Activated effector memory CD4-positive, alpha-beta T cell treated with anti-CD3 and anti-CD28 coated beads, Interleukin-2, amount 50 U/mL, for 16 hours (primary cell): ENCODE data around the gene COL28A1.

ENCODE experiments used
- DNase-seq: peaks from one replicate; pipeline ENCODE4 v3.0.0-alpha.2; 2020

Gene COL28A1

GRCh38 chr7:7557252-7557651, 21.6 kb upstream of the COL28A1 start:
- no peak for DNase-seq

- DNase-seq, result no peak
These were observed 21.2 kb upstream of the COL28A1 start for GRCh38 chr7:7556852-7557251.

GRCh38 chr7:7554649-7555575, 19.2 kb upstream of the COL28A1 start:
- no peak for DNase-seq

GRCh38 chr7:7554021-7554432, 18.4 kb upstream of the COL28A1 start:
- no peak for DNase-seq

- no peak for DNase-seq
These were observed 17.7 kb upstream of the COL28A1 start for GRCh38 chr7:7553386-7553785.

- DNase-seq, result no peak
These were observed 16.5 kb upstream of the COL28A1 start for GRCh38 chr7:7552199-7552598.

- DNase-seq, result no peak
These were observed 15.0 kb upstream of the COL28A1 start for GRCh38 chr7:7550663-7551062.

GRCh38 chr7:7548407-7548806, 12.7 kb upstream of the COL28A1 start:
- DNase-seq, result no peak

GRCh38 chr7:7542251-7542835, 6.7 kb upstream of the COL28A1 start:
- no peak for DNase-seq

- no peak for DNase-seq
These were observed 4.0 kb upstream of the COL28A1 start for GRCh38 chr7:7539711-7540110.

- DNase-seq, result no peak
These were observed 3.5 kb upstream of the COL28A1 start for GRCh38 chr7:7539152-7539551.

- DNase-seq, result no peak
These were observed 2.0 kb upstream of the COL28A1 start for GRCh38 chr7:7537711-7538110.

- no peak for DNase-seq
These were observed 835 bp upstream of the COL28A1 start for GRCh38 chr7:7536396-7537019.

GRCh38 chr7:7533831-7534430, 1.7 kb downstream of the COL28A1 start:
- no peak for DNase-seq

GRCh38 chr7:7529328-7529727, 6.3 kb downstream of the COL28A1 start:
- DNase-seq, result no peak

- DNase-seq, result no peak
These were observed 8.6 kb downstream of the COL28A1 start for GRCh38 chr7:7527047-7527446.

GRCh38 chr7:7526006-7526405, 9.7 kb downstream of the COL28A1 start:
- no peak for DNase-seq

- no peak for DNase-seq
These were observed 11.6 kb downstream of the COL28A1 start for GRCh38 chr7:7524121-7524520.

- DNase-seq, result no peak
These were observed 13.3 kb downstream of the COL28A1 start for GRCh38 chr7:7522421-7522820.

- DNase-seq, result no peak
These were observed 14.4 kb downstream of the COL28A1 start for GRCh38 chr7:7521259-7521658.

GRCh38 chr7:7519528-7519927, 16.1 kb downstream of the COL28A1 start:
- no peak for DNase-seq

- no peak for DNase-seq
These were observed 16.6 kb downstream of the COL28A1 start for GRCh38 chr7:7519056-7519455.

- DNase-seq, result no peak
These were observed 17.9 kb downstream of the COL28A1 start for GRCh38 chr7:7517754-7518153.

- no peak for DNase-seq
These were observed 19.0 kb downstream of the COL28A1 start for GRCh38 chr7:7516662-7517061.
